HG03280 (cell line): ENCODE measurements around the gene SLK.

Experiments used
- ATAC-seq: cut with Tn5 transposase; IDR thresholded peaks from one replicate; pipeline ENCODE4 v1.9.1; 2021; ENCODE audit warnings: mild to moderate bottlenecking, moderate library complexity; ENCODE audit not compliant: unreplicated experiment

The SLK gene

GRCh38 chr10:103966671-103967447, at the start of gene SLK:
TSS of gene SLK (plus strand) at chr10:103967140. CDS start at chr10:103967746, 606 bp downstream.
- ATAC-seq: peak; percentile 88

- ATAC-seq: peak; percentile 6
Observed at GRCh38 chr10:103917302-103918052, 49.5 kb upstream of the SLK start.

- ATAC-seq: peak; percentile 94
Observed at GRCh38 chr10:103918053-103918846, 48.7 kb upstream of the SLK start, which contains the start of gene STN1. TSS of gene STN1 (minus strand) at chr10:103918184. CDS start at chr10:103917594, 590 bp downstream.

DNA sequence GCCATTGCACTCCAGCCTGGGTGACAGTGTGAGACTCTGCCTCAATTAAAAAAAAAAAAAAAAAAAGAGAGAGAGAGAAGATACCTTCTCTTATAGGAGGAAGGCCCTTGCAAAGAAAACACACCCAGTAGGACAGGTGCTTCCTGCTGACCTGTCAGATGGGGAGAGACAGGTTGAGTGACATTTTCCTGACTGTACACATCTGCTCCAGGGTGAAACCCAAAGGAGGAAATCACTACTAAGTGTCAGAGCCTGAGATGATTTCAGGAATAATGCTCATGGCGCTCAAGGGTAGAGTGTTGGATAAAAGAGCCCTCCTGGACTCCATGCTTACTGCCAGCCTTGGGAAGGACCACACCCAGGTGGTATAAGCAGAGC, 47.3 kb upstream of the SLK start:
- ATAC-seq: no peak

GRCh38 chr10:103921248-103921647, 45.7 kb upstream of the SLK start:
- ATAC-seq: no peak

GRCh38 chr10:103921750-103922195, 45.2 kb upstream of the SLK start:
- no peak for ATAC-seq

GRCh38 chr10:103922659-103923058, 44.3 kb upstream of the SLK start:
- ATAC-seq: no peak

DNA sequence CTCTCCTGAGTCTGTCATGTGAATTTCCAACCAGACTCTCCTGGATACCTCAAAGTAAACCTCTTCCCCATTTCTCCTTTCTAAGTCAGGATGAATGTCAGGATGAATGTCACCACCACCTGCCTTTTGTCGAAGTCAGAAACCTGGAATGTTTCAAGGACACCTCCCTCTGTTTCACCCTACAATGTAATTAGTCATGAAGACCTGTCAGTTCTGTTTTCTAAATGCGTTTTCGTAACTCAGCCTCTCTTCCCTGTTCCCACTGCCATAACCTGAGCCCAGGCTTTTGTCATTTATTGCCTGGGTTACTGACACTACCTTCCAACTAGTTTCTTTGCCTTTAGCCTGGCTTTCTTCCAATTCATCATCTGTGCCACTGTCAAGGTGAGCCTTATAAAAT, 43.4 kb upstream of the SLK start:
- no peak for ATAC-seq

- ATAC-seq: no peak
Observed at GRCh38 chr10:103925591-103925990, 41.3 kb upstream of the SLK start.

DNA sequence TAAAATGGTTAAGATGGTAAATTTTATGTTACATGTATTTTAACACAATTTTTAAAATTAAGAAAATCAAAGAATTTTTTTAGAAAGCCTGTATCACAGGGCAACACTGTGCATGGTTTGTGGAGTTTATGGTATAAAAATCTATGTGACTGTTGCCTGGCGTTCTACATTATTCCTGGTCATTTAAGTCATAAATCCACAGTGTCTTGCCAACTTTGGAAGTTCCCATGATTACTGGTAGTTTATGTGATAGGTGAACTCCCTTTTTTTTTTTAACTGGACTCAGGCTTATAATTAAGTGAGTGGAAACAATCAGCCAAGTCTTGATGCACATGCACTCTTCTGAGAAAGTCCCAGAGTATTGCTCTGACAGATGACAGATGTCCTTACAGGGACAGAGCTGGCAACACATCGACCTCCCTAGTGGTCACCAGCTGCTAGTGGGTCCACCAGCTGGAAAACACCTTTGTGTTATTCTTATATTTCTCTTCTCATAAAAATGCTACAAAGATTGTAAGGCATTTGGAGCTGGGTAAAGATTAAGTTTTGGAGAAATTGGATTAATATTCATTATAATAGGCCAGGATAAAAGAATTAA, 40.1 kb upstream of the SLK start:
- ATAC-seq: no peak

GRCh38 chr10:103928784-103929183, 38.2 kb upstream of the SLK start:
- ATAC-seq: no peak

DNA sequence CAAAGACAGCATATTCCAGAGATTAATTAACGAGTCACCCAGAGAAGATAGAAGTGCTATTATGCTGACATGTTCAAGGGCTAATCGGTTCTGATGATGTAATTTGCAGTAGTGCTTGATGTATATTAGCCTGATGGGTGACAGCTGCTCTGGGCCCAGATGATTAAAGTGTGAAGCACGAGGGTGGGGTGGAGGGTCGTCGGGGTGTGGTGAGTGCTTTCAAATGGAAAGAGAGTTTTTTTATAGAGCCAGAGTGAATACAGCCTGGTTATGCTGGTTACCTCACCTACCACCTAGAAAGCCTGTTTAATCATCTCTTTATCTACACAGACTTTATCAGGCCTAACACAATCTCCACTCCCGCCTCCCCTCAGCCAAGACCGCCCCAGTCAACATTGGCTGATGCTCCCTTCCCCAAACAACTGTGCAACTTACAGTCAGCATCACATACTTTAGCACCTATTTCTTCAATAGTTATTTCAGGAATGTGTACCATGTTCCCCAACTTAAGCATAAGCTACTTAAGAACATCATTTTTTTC, 37.5 kb upstream of the SLK start:
- no peak for ATAC-seq

DNA sequence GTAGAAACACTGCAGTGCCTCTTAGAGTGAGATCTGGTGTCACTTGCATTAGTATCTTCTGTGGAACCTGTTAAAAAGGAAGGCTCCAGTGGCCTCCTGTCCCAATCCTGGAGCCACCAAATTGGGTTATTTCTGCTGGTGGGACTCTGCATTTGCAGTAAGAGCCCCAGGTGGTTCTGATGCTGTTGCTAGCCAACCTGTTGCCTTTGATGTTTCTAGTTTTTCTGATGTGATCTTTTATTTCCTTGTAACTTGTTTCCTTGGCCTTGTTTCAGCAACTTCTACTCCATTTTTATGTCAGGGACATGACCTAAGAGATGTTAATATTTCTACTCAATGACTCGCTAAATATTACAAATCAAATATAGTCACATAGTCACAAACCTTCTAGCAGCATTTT, 36.5 kb upstream of the SLK start:
- ATAC-seq: no peak

- no peak for ATAC-seq
Observed at GRCh38 chr10:103930881-103931280, 36.1 kb upstream of the SLK start.

- no peak for ATAC-seq
Observed at GRCh38 chr10:103931603-103932002, 35.3 kb upstream of the SLK start.

- ATAC-seq: no peak
Observed at GRCh38 chr10:103932271-103932670, 34.7 kb upstream of the SLK start.

- no peak for ATAC-seq
Observed at GRCh38 chr10:103932971-103933370, 34.0 kb upstream of the SLK start.

DNA sequence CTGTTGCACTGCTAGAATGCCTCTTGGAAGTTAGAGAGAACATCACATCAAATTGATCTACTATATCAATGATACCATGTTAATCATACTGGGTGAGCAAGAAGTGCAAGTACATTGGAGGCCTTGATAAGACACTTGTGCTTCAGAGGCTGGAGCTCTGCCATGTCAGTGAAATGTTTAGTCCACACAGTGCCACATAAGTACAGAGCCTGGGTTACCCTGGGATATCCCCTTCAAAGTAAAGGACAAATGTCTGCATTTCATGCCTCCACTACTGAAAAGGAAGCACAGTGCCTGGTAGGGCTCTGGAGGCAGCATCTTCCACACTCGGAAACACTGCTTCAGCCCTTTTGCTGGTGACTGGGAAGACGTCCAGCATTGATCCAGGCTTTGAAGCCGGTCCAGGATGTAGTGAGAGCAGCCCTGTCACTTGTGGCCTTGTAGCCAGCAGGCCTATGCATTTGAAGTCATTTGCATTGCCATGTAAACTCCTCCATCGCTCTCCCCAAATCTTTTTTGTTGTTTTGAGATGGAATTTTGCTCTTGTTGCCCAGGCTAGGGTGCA, 33.3 kb upstream of the SLK start:
- ATAC-seq: no peak

- no peak for ATAC-seq
Observed at GRCh38 chr10:103934308-103934707, 32.6 kb upstream of the SLK start.

DNA sequence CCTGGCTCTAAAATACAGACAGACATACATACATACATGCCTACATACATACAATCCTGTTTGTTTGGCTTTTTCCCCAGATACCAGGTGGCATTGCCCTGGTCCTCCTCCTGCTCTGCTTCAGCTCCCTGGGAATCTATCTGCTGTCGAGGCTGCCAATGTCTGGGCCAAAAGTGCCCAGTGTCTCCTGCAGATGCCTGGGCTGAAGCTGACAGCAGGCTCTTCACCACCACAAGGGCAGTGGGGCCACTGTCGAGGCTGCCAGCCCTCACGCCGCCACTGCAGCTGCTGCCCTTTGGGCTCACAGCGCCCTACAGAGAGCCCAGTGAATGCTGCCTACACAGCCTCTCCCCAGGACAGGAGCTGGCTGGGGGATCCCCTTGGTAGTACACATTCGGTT, 30.9 kb upstream of the SLK start:
- no peak for ATAC-seq
